Right renal pelvis (tissue), 4 donors: Measurements from ENCODE around the gene GALNT9. TPM values are rescaled to one million over a fixed set of nuclear protein-coding genes. Genes with fewer than 3 reads are reported as not detected.
"Not testable (repeated sequence)": the region's sequence is repeated elsewhere in the genome, so short reads cannot be mapped to it uniquely, and the experiment has no call there.

Experiments used
- DNase-seq, 4 donors: peaks; one replicate each; pipeline ENCODE4 v3.0.0-alpha.2; 2013; ENCODE audit warnings: low read depth in 4 of 4, low spot score in 3 of 4, missing footprints in 1 of 4
- polyA plus RNA-seq, 4 donors: library from polyadenylated mRNA; unstranded; fragments of 120-200 nt; gene quantifications; one replicate each; pipeline ENCODE4 v1.2.1, GENCODE V29; 2013; ENCODE audit not compliant: insufficient read length in 4 of 4

GALNT9 gene
- polyA plus RNA-seq, 4 donors, result 7.7 to 8.8 (median 8.4) TPM

GRCh38 chr12:132238884-132239283, 90.5 kb downstream of the GALNT9 start:
- no peak for DNase-seq

- DNase-seq, result no peak
Measured at GRCh38 chr12:132238488-132238854, 90.9 kb downstream of the GALNT9 start.

- no peak for DNase-seq
Measured at GRCh38 chr12:132237772-132238487, 91.5 kb downstream of the GALNT9 start.

- no peak for DNase-seq
Measured at GRCh38 chr12:132236930-132237771, 92.2 kb downstream of the GALNT9 start.

- no peak for DNase-seq
Measured at GRCh38 chr12:132236129-132236929, 93.1 kb downstream of the GALNT9 start.

GRCh38 chr12:132235116-132235820, 94.1 kb downstream of the GALNT9 start:
- no peak for DNase-seq

GRCh38 chr12:132230381-132230780, 99.0 kb downstream of the GALNT9 start:
- no peak for DNase-seq

GRCh38 chr12:132229926-132230325, 99.5 kb downstream of the GALNT9 start:
- DNase-seq, result no peak

GRCh38 chr12:132229193-132229760, 100.1 kb downstream of the GALNT9 start:
- no peak for DNase-seq

GRCh38 chr12:132228476-132229192, 100.8 kb downstream of the GALNT9 start:
- no peak for DNase-seq

- no peak for DNase-seq
Measured at GRCh38 chr12:132227782-132228475, 101.5 kb downstream of the GALNT9 start.

GRCh38 chr12:132227118-132227517, 102.3 kb downstream of the GALNT9 start:
- DNase-seq, result no peak

- DNase-seq, result no peak
Measured at GRCh38 chr12:132226604-132227003, 102.8 kb downstream of the GALNT9 start.

- no peak for DNase-seq
Measured at GRCh38 chr12:132225214-132225613, 104.2 kb downstream of the GALNT9 start.

- DNase-seq, result no peak
Measured at GRCh38 chr12:132224484-132224883, 104.9 kb downstream of the GALNT9 start.

- DNase-seq, result no peak
Measured at GRCh38 chr12:132222808-132223173, 106.6 kb downstream of the GALNT9 start.

GRCh38 chr12:132222096-132222807, 107.1 kb downstream of the GALNT9 start:
- DNase-seq, result peak in 3 of 4 donors; percentile 63 to 77 (median 71)

GRCh38 chr12:132219761-132220160, 109.6 kb downstream of the GALNT9 start:
- DNase-seq, result not testable (repeated sequence)
